Mucosa of stomach (tissue), 1 donor: ENCODE measurements around the gene RTN4R.

Experiments used
- H3K27me3 ChIP-seq: one replicate; pipeline ENCODE4 v1.7.0; 2013; ENCODE audit warnings: mild to moderate bottlenecking, low read length; ENCODE audit not compliant: control insufficient read depth, insufficient read depth
- H3K36me3 ChIP-seq: one replicate; pipeline ENCODE4 v1.7.0; 2013; ENCODE audit warnings: low read length; ENCODE audit not compliant: control insufficient read depth, insufficient read depth
- H3K4me1 ChIP-seq: one replicate; pipeline ENCODE4 v1.7.0; 2013; ENCODE audit warnings: mild to moderate bottlenecking, low read length; ENCODE audit not compliant: control insufficient read depth, insufficient read depth
- H3K4me3 ChIP-seq: one replicate; pipeline ENCODE4 v1.7.0; 2013; ENCODE audit warnings: low read length
- H3K9ac ChIP-seq: one replicate; pipeline ENCODE4 v1.7.0; 2013; ENCODE audit warnings: mild to moderate bottlenecking, low read length, moderate library complexity
- H3K9me3 ChIP-seq: one replicate; pipeline ENCODE4 v1.7.0; 2013; ENCODE audit warnings: mild to moderate bottlenecking, low read length, moderate library complexity; ENCODE audit not compliant: control insufficient read depth
- donor health status: Pancreatic carcinoma.

RTN4R gene

GRCh38 chr22:20211409-20211996 lies 56.6 kb downstream of the RTN4R start:
- H3K36me3 ChIP-seq = no peaks in the 10 kb centered on the region
- H3K9ac ChIP-seq = peak overlapping the region; percentile 28
- peaks cover 2% of the 10 kb centered on the region for H3K27me3 ChIP-seq
- H3K9me3 ChIP-seq = no peaks in the 10 kb centered on the region
- peaks cover 44% of the 10 kb centered on the region for H3K4me1 ChIP-seq
- no peak overlapping the region for H3K4me3 ChIP-seq

GRCh38 chr22:20210473-20211059 lies 57.6 kb downstream of the RTN4R start:
- Histone ChIP-seq H3K27me3 (peaks cover 2% of the 10 kb centered on the region), H3K36me3 (no peaks in the 10 kb centered on the region), H3K9ac (no peak overlapping the region), H3K4me3 (no peak overlapping the region), H3K4me1 (peaks cover 51% of the 10 kb centered on the region), H3K9me3 (no peaks in the 10 kb centered on the region)

DNA sequence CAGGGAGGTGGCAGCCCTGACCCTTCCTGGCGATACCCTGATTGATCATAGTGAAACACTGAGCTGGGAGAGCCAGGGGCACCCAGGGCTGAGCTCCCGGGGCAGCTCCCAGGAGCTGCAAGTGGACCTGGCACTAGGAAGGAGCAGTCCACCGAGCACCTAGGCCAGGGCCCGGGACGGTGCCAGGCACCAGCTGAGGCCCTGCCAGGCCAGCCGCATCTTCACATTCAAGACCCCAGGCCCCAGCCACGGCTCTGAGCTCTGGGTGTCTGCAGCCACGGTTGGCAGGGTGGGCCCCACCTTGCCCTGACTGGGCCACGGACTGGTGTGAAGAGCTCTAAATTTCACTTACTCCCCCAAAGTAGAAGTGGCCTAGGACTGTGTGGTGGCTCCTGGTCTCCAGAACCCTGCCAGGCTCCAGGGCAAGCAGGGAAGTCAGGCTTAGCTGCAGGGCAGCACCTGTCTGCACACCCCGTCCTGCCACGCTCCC lies 58.3 kb downstream of the RTN4R start:
- Histone ChIP-seq H3K27me3 (peaks cover 2% of the 10 kb centered on the region), H3K9ac (no peak overlapping the region), H3K36me3 (no peaks in the 10 kb centered on the region), H3K9me3 (no peaks in the 10 kb centered on the region), H3K4me1 (peaks cover 58% of the 10 kb centered on the region), H3K4me3 (no peak overlapping the region)

GRCh38 chr22:20208713-20209310 lies 59.3 kb downstream of the RTN4R start:
- H3K9ac ChIP-seq = peak overlapping the region; percentile 88
- no peaks in the 10 kb centered on the region for H3K36me3 ChIP-seq
- no peaks in the 10 kb centered on the region for H3K9me3 ChIP-seq
- no peaks in the 10 kb centered on the region for H3K27me3 ChIP-seq
- peaks cover 68% of the 10 kb centered on the region for H3K4me1 ChIP-seq
- H3K4me3 ChIP-seq = no peak overlapping the region

GRCh38 chr22:20207277-20208025 lies 60.7 kb downstream of the RTN4R start:
- H3K9ac ChIP-seq = peak overlapping the region; percentile 88
- H3K36me3 ChIP-seq = no peaks in the 10 kb centered on the region
- H3K4me3 ChIP-seq = peak overlapping the region; percentile 96
- H3K27me3 ChIP-seq = no peaks in the 10 kb centered on the region
- no peaks in the 10 kb centered on the region for H3K9me3 ChIP-seq
- H3K4me1 ChIP-seq = peaks cover 80% of the 10 kb centered on the region

DNA sequence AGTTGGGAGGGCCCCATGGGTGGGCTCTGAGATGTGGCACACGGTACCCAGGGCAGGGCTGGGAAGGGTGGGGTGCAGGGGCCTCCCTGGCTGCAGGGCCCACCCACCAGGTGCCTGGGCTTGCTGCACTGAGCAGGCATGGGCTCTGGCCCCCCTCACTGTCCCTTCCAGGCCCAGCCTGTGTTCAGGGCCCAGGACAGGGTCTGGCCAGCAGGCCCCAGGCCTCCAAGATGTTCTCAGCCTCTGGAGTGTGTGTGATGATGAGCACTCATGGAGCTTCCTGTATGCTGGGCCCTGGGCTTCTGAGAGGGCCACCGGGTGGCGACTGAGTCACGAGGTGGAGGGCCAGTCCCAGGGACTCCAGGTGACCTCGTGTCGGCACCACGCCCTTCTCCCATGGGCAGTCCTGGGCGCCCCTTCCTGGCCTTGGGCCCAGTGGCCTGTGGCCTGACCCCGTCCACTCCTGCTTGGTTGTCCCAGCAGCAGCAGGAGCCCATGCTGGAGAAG lies 61.4 kb downstream of the RTN4R start:
- peak overlapping the region; percentile 96 for H3K4me3 ChIP-seq
- H3K27me3 ChIP-seq = no peaks in the 10 kb centered on the region
- no peaks in the 10 kb centered on the region for H3K36me3 ChIP-seq
- H3K9me3 ChIP-seq = no peaks in the 10 kb centered on the region
- H3K9ac ChIP-seq = peak overlapping the region; percentile 88
- H3K4me1 ChIP-seq = peaks cover 74% of the 10 kb centered on the region

GRCh38 chr22:20205964-20206708 lies 62.0 kb downstream of the RTN4R start:
- Histone ChIP-seq H3K4me3 (peak overlapping the region; percentile 96), H3K9me3 (no peaks in the 10 kb centered on the region), H3K36me3 (no peaks in the 10 kb centered on the region), H3K9ac (peak overlapping the region; percentile 88), H3K4me1 (peaks cover 69% of the 10 kb centered on the region), H3K27me3 (no peaks in the 10 kb centered on the region)

DNA sequence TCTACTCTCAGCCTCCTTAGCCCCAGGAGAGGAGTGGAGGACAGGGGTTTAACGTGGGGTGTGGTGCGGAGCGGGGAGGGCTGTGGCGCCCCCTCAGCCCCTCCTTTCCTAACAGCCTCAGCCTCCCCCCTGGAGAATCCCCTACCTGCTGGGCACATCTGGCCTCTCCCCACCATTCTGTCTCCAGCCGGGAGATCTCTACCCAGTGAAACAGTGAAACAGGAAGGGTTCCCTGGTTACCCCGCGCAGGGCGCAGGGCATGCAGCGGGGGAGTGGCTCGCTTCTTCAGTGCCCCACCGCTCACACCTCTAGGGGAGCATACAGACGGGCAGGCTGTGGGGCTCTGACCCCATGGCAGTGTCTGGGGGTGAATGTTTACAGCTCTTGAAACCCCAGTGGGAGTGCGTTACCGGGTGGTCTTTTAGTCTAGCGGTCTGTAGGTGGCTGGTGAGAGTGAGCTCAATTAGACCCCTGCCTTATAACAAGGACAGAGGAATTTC lies 62.6 kb downstream of the RTN4R start:
- peaks cover 64% of the 10 kb centered on the region for H3K4me1 ChIP-seq
- H3K4me3 ChIP-seq = no peak overlapping the region
- H3K36me3 ChIP-seq = no peaks in the 10 kb centered on the region
- no peaks in the 10 kb centered on the region for H3K27me3 ChIP-seq
- H3K9me3 ChIP-seq = no peaks in the 10 kb centered on the region
- no peak overlapping the region for H3K9ac ChIP-seq

GRCh38 chr22:20204806-20205205 lies 63.3 kb downstream of the RTN4R start:
- H3K36me3 ChIP-seq = no peaks in the 10 kb centered on the region
- H3K4me1 ChIP-seq = peaks cover 58% of the 10 kb centered on the region
- no peak overlapping the region for H3K4me3 ChIP-seq
- H3K27me3 ChIP-seq = no peaks in the 10 kb centered on the region
- no peaks in the 10 kb centered on the region for H3K9me3 ChIP-seq
- no peak overlapping the region for H3K9ac ChIP-seq

GRCh38 chr22:20204311-20204710 lies 63.8 kb downstream of the RTN4R start:
- H3K4me3 ChIP-seq = no peak overlapping the region
- H3K9ac ChIP-seq = no peak overlapping the region
- no peaks in the 10 kb centered on the region for H3K27me3 ChIP-seq
- no peaks in the 10 kb centered on the region for H3K9me3 ChIP-seq
- H3K4me1 ChIP-seq = peaks cover 58% of the 10 kb centered on the region
- H3K36me3 ChIP-seq = no peaks in the 10 kb centered on the region

DNA sequence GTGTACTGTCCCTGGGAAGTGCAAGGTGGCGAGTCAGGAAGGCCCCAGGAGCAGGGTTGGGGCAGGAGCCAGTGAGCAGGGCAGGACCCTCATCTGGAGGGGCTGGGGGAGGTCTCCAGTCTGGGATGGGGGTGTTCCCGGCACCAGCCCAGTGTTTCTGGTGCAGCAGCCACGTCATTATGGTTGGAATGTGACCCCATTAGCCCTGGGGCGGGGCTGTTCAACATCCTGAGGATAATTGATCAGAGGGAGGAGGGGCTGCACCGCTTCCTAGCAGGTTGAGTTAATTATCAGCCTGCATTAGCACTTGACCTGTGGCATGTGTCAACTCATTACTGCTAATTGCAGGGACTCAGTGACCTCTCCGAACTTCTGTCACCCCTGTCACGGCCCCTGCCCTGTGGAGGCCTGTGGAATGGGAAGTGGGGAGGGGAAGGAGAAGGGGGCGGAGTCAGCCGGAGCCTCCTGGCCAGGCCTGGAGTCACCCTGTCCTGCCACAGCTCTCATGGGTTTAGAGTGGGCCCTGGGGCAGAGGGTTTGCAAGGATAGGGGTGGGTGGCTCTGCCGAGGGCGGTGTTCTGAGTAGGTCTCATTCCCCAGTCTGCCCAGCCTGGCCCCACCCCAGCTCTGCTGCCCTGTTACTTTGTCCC lies 64.4 kb downstream of the RTN4R start:
- Histone ChIP-seq H3K4me1 (peaks cover 58% of the 10 kb centered on the region), H3K9ac (peak overlapping the region; percentile 49), H3K36me3 (no peaks in the 10 kb centered on the region)

More for the DNA sequence above, 64.4 kb downstream of the RTN4R start:
- Histone ChIP-seq H3K4me3 (no peak overlapping the region), H3K9me3 (no peaks in the 10 kb centered on the region), H3K27me3 (no peaks in the 10 kb centered on the region)
